ENCODE measurements around the gene MYCBP2. TPM values are rescaled to one million over a fixed set of nuclear protein-coding genes. Genes with fewer than 3 reads are reported as not detected.

MYCBP2 gene
- total RNA-seq, 2 experiments from 2014 or later = 121 to 125 TPM

- Histone ChIP-seq H3K79me2 (ENCODE audit: insufficient read depth, low read depth, low read length) (no peaks in the 10 kb centered on the region), H3K27ac (ENCODE audit: low read depth, low read length, poor library complexity, severe bottlenecking) (no peak overlapping the region), H3K4me2 (ENCODE audit: low read length) (no peak overlapping the region), H2AFZ (ENCODE audit: low read length) (no peak overlapping the region), H3K36me3 (ENCODE audit: insufficient read depth, low read length) (peaks cover 88% of the 10 kb centered on the region), H3K9me3 (ENCODE audit: low read length) (no peaks in the 10 kb centered on the region), H3K9me2 (ENCODE audit: insufficient read depth, low read length) (no peaks in the 10 kb centered on the region), H3K4me1 (ENCODE audit: insufficient read depth, low read length, poor library complexity, severe bottlenecking) (no peaks in the 10 kb centered on the region), H4K20me1 (ENCODE audit: insufficient read depth, low read length) (no peaks in the 10 kb centered on the region), H3K4me3 (ENCODE audit: low read depth, low read length, poor library complexity, severe bottlenecking) (no peak overlapping the region)
- ChIA-PET CTCF (ENCODE audit: unreplicated experiment) (interaction anchor here (1.4 kb wide), 1 partner anchor 36 kb away, joined by 4 read pairs; no protein-coding TSS in a partner anchor), POLR2A (interaction anchor here (0.6 to 1.9 kb wide), 13 partner anchors 9 to 45 kb away, joined by 3 to 6 read pairs (median 4); no protein-coding TSS in a partner anchor)
- intact Hi-C loops (cut with micrococcal nuclease; ENCODE audit: unreplicated experiment) = no loop called here
- DNase-seq (ENCODE audit: low spot score) = no peak
- no TSS peak for BruUV-seq (replicated peaks)
- TF ChIP-seq CTCF (conservative IDR thresholded peaks at IDR 0.05; ENCODE audit: low read length) (no peak), EZH2phosphoT487 (IDR thresholded peaks at IDR 0.05; ENCODE audit: borderline replicate concordance, low read depth, low read length) (no peak)
Measured at GRCh38 chr13:77095288-77095687, 231.6 kb downstream of the MYCBP2 start.

GRCh38 chr13:77094773-77095172, 232.1 kb downstream of the MYCBP2 start:
- TF ChIP-seq CTCF (conservative IDR thresholded peaks at IDR 0.05; ENCODE audit: low read length) (no peak), EZH2phosphoT487 (IDR thresholded peaks at IDR 0.05; ENCODE audit: borderline replicate concordance, low read depth, low read length) (no peak)
- peaks cover 87% of the 10 kb centered on the region for H3K36me3 ChIP-seq (ENCODE audit: insufficient read depth, low read length)
- ChIA-PET CTCF (ENCODE audit: unreplicated experiment) (interaction anchor here (1.4 kb wide), 1 partner anchor 36 kb away, joined by 4 read pairs; no protein-coding TSS in a partner anchor), POLR2A (interaction anchor here (0.6 to 1.9 kb wide), 11 partner anchors 9 to 45 kb away, joined by 3 to 6 read pairs (median 4); no protein-coding TSS in a partner anchor)
- no TSS peak for BruUV-seq (replicated peaks)
- no peak overlapping the region for H2AFZ ChIP-seq (ENCODE audit: low read length)
- H3K4me3 ChIP-seq (ENCODE audit: low read depth, low read length, poor library complexity, severe bottlenecking) = no peak overlapping the region
- H3K27ac ChIP-seq (ENCODE audit: low read depth, low read length, poor library complexity, severe bottlenecking) = no peak overlapping the region
- no peaks in the 10 kb centered on the region for H4K20me1 ChIP-seq (ENCODE audit: insufficient read depth, low read length)
- H3K79me2 ChIP-seq (ENCODE audit: insufficient read depth, low read depth, low read length) = no peaks in the 10 kb centered on the region
- H3K4me2 ChIP-seq (ENCODE audit: low read length) = no peak overlapping the region
- no peak for DNase-seq (ENCODE audit: low spot score)
- H3K9me2 ChIP-seq (ENCODE audit: insufficient read depth, low read length) = no peaks in the 10 kb centered on the region
- H3K4me1 ChIP-seq (ENCODE audit: insufficient read depth, low read length, poor library complexity, severe bottlenecking) = no peaks in the 10 kb centered on the region
- H3K9me3 ChIP-seq (ENCODE audit: low read length) = no peaks in the 10 kb centered on the region
- intact Hi-C loops (cut with micrococcal nuclease; ENCODE audit: unreplicated experiment) = loop anchor here (5.0 kb wide), 1 partner anchor 643 kb away; no protein-coding TSS in a partner anchor

DNA sequence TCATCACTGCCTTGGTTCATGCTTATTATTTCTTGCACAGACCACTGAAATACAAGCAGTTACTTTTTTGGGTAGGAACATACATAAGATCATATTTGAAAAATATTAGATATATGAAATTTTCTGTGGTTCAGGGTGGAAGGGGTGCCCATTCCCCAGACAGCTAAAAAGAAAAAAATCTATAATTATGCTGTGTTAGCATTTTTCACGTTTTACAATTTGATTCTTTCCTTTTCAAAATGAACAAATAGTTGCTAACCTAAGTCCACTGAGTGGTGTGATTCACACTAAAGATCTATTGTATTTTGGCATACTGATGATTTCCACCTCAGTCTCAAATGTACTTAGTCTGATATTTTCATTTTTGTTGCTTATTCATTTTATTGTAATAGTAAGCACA, 233.2 kb downstream of the MYCBP2 start:
- Histone ChIP-seq H3K79me2 (ENCODE audit: insufficient read depth, low read depth, low read length) (no peaks in the 10 kb centered on the region), H3K4me1 (ENCODE audit: insufficient read depth, low read length, poor library complexity, severe bottlenecking) (no peaks in the 10 kb centered on the region), H3K4me3 (ENCODE audit: low read depth, low read length, poor library complexity, severe bottlenecking) (no peak overlapping the region), H3K9me3 (ENCODE audit: low read length) (no peaks in the 10 kb centered on the region), H3K4me2 (ENCODE audit: low read length) (no peak overlapping the region), H3K27ac (ENCODE audit: low read depth, low read length, poor library complexity, severe bottlenecking) (no peak overlapping the region), H3K9me2 (ENCODE audit: insufficient read depth, low read length) (no peaks in the 10 kb centered on the region), H4K20me1 (ENCODE audit: insufficient read depth, low read length) (no peaks in the 10 kb centered on the region), H3K36me3 (ENCODE audit: insufficient read depth, low read length) (peaks cover 84% of the 10 kb centered on the region), H2AFZ (ENCODE audit: low read length) (no peak overlapping the region)
- DNase-seq (ENCODE audit: low spot score) = no peak
- ChIA-PET POLR2A (interaction anchor here (0.8 kb wide), 1 partner anchor 9 kb away, joined by 3 read pairs; no protein-coding TSS in a partner anchor), CTCF (ENCODE audit: unreplicated experiment) (no interaction called here)
- no peak for TF ChIP-seq CTCF (conservative IDR thresholded peaks at IDR 0.05; ENCODE audit: low read length)
- TF ChIP-seq EZH2phosphoT487 (IDR thresholded peaks at IDR 0.05; ENCODE audit: borderline replicate concordance, low read depth, low read length) = no peak
- intact Hi-C loops (cut with micrococcal nuclease; ENCODE audit: unreplicated experiment) = loop anchor here (5.0 kb wide), 1 partner anchor 644 kb away; no protein-coding TSS in a partner anchor
- BruUV-seq (replicated peaks) = no TSS peak

All from OCI-LY7 (cell line).